ENCODE data around the gene CLIC4.

- TF ChIP-seq CTCF (conservative IDR thresholded peaks at IDR 0.05; ENCODE audit: low read length) (no peak), EZH2phosphoT487 (IDR thresholded peaks at IDR 0.05; ENCODE audit: borderline replicate concordance) (no peak)
Measured at GRCh38 chr1:24865587-24865986, 120.3 kb downstream of the CLIC4 start.
